ENCODE data around the gene MYB.
A peak's percentile ranks its signal among the peaks of the same experiment; 100 is the strongest.
"Not testable (repeated sequence)": the region's sequence is repeated elsewhere in the genome, so short reads cannot be mapped to it uniquely, and the experiment has no call there.

The MYB gene

GRCh38 chr6:135180542-135181332, at the start of gene MYB:
MYB (plus strand) TSS chr6:135181308; CDS start chr6:135181514, 206 bp downstream.
- DNase-seq = peak; percentile 85

DNA sequence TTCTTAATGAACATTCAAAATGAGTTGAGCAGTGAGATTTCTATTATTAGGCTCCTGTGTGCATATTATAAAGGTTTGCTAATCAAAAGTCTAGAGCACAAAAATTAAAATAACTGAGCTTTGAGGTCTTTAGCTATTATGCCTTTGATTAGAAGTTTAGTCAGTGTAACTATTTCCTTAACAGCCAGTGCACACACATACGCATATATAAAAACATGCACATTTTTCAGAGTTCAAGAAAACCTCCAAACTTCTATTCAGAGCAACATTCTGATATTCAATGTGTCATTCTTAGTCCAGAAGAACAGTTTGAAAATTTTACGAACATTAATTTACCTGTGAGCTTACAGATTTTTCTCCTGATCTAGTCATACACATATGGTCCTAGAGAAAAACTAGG, 48.3 kb upstream of the MYB start:
- DNase-seq = no peak

- DNase-seq = no peak
These were observed 45.3 kb upstream of the MYB start for GRCh38 chr6:135135835-135136234.

- DNase-seq = no peak
These were observed 43.3 kb upstream of the MYB start for GRCh38 chr6:135137826-135138225.

DNA sequence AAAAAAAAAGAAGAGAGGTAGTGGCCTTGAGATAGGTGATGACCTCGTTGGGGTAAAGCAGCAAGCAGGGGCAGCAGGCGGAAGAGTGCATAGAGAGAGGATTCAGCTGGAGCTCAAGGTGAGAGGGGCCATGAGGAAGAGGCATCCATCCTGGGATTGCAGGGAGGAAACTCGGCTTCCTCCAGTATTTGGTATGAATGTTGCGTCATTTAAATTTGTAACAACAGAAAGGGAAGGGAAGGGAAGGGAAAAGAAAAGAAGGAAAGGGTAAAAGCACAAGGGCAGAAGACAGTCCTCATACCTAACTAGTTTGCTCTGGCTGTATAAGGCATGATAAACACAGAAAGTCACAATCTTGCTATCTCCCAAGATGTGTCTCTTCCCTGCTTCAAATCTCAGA, 39.9 kb upstream of the MYB start:
- DNase-seq = no peak

DNA sequence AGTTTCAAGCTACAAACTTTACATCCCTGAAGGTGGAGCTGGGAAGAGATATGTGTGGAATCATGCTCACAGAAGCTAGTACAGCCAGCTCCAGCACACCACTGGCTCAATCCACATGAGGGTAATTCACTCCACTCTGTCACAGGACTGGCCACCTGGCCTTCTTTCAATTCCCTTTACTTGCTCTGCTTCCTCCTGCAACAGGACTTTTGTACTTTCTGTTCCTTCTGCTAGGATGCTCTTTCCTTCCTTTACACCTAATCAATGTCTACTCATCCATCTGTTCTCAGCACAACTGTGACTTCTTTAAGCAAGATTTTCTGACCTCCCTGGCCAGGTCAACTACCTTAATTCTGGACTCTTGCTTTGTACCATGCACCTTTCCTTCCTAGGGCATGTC, 39.4 kb upstream of the MYB start:
- no peak for DNase-seq

DNA sequence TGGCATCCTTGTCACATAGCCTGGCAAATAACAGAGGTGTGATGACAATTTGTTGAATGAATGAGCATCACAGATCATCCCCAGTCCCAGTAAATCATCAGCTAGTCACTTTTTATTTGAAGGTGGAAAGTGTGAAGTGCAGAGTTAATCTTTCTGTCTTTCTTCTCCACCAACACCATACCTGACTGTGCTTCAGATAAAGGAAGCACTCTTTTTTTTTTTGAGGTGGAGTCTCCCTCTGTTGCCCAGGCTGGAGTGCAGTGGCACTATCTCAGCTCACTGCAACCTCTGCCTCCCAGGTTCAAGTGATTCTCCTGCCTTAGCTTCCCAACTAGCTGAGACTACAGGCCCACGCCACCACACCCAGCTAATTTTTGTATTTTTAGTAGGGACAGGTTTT, 38.9 kb upstream of the MYB start:
- not testable (repeated sequence) for DNase-seq

DNA sequence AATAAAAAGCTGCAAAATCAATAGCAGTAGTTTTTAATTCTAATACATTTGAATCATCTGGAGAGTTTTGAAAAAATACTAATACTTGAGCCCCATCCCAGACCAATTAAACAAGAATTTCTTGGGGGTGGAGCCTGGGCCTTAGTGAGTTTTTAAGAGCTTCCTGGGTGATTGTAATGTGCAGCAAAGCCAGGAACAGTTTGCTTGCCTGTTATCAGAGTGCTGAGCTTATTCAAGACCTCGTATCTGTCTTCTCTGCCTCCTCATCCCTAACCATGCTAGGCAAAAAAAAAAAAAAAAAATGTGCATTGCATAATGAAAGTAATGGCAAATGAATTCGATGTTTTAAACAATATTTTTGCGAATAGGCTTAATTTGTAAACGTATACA, 36.4 kb upstream of the MYB start:
- no peak for DNase-seq

DNA sequence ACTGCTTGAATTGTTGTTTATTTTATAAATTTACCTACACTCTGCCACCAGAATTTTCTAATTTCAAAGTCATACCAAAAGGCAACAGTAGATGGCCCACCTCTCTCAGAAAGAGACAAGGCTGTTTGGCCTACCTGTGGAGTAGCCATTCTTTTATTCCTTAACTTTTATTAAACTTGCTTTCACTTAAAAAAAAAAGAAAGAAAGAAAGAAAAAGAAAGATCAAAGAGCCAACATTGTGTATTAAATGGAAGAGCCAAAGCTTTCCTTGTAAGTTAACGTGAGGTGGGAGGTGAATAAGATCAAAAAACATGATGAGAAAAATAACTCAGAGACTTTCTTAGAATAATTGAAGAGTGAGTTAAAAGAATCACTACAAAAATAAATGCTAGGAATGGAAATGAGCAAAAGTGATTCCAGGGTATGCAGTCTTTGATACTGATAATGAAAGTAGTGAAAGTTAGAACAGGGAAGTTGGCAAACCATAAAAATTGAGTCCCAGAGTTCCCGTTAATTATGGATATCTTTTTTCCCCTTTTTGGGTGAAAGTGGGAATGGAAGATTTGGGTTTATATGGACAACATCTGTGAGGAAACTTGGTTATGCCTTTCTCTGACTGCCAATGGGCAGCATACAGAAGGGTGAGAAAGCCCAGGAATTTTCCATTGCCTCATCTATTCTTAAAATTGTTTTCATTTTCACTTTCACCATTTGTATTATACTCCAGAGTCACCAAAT, 35.9 kb upstream of the MYB start:
- peak; percentile 30 for DNase-seq

- no peak for DNase-seq
These were observed 34.8 kb upstream of the MYB start for GRCh38 chr6:135146162-135146934.

DNA sequence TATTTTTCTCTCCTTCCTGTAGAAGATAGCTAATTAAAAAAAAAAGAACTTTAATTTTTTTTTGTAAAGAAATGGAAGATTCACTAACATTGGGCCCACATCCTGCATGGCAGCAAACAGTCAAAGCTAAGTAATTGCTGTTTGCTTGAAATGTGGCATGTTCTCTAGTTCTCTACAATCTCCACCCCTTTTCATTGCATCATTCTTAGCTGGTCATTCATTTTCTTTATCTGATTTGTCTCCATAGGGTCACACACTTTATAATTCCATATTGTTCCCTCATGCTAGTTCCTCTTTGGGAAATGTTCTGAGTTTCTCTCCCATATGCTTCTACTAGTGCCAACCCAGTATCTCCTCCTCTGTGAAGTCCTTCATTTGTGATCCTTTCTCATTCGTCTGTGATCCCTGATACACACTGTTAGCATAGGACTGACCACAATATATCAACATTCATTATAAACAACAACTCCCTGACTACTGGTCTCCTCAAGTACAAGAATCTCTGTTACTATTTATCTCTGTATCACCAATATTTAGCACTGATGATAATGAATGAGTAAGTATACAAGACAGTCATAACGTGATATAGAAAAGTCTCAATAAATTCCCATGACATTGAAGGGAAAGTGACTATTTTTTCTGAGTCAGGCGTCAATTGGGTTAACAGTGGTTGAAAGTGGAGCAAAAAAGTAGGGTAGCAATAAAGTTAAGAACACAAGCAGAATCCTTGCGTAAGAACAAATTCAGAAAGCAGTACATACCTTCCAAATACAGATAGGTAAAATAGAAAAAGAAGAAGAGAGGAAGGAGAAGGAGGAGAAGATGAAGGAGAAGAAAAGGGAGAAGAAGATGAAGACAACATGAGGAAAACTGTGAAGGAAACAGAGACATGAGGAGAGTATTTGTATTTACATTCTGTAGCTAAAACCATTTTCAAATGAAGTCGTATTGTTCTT, 33.2 kb upstream of the MYB start:
- no peak for DNase-seq

GRCh38 chr6:135148889-135149288, 32.2 kb upstream of the MYB start:
- DNase-seq = no peak

DNA sequence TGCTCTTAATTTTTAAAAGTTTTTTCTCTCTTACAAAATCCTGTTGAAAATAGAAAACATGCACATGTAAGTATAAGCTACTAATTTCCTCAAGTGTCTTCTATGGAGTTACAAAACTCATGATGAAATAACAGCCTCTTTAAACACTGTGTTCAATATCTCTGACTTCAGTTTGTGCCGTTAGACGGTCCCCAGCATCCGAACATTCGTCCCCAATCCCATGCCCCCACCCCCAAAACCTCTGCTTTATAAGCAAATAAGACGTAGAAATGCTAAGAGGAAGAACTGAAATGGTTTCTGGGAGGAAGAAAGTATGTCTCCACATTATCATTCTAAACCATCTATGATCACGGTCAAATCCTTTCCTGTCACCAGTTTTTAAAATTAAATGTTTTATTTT, 31.7 kb upstream of the MYB start:
- DNase-seq = no peak

- DNase-seq = not testable (repeated sequence)
These were observed 30.6 kb upstream of the MYB start for GRCh38 chr6:135150481-135150880.

DNA sequence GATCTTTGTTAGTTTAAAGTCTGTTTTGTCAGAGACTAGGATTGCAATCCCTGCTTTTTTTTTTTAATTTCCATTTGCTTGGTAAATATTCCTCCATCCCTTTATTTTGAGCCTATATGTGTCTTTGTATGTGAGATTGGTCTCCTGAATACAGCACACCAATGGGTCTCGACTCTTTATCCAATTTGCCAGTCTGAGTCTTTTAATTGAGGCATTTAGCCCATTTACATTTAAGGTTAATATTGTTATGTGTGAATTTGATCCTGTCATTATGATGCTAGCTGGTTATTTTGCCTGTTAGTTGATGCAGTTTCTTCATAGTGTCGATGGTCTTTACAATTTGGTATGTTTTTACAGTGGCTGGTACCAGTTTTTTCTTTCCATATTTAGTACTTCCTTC, 27.0 kb upstream of the MYB start:
- DNase-seq = not testable (repeated sequence)

DNA sequence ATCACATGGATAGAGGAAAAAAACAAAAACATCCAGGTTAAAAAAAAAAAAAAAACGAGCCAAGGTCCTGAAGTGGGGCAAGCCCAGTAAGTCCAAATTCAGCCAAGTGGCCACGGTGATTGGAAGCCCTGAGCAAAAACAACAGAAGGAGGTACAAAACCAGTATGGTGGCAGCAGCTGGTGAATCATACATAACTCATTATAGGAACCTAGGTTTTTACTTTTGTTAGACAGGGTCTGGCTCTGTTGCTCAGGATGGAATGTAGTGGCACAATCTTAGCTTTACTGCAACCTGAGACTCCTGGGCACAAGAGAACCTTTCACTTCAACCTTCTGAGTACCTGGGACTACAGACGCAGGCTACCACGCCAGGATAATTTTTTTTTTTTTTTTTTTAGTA, 22.7 kb upstream of the MYB start:
- no peak for DNase-seq

GRCh38 chr6:135159531-135159930, 21.6 kb upstream of the MYB start:
- peak; percentile 21 for DNase-seq

- no peak for DNase-seq
These were observed 19.4 kb upstream of the MYB start for GRCh38 chr6:135161411-135162395.

GRCh38 chr6:135162678-135163439, 18.2 kb upstream of the MYB start:
- peak; percentile 59 for DNase-seq

DNA sequence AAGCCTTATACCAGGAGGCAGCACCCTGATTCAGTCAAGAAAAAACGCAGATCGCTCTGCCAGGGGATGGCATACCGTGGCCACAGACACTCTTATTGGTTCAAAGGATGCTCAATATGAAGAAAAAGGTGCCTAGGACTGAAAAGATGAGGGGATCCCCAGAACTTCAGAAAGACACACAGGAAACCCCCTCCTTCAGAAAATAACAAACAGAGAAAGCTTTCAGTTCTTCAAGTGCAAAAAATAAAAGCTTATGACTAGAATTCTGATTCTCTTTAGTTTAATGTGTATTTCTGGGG, 17.7 kb upstream of the MYB start:
- peak; percentile 65 for DNase-seq

DNA sequence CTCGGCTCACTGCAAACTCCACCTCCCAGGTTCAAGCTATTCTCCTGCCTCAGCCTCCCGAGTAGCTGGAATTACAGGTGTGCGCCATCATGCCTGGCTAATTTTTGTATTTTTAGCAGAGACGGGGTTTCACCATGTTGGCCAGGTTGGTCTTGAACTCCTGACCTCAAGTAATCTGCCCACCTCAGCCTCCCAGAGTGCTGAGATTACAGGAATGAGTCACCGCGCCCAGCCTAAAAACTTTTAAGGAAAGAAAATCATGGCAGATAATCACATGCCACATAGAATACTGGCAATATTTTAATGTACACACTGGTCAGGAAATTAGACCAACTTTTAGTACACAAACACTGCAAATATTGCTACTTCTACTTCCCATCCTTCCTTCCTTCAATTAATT, 16.7 kb upstream of the MYB start:
- DNase-seq = not testable (repeated sequence)

All from CD4-positive, alpha-beta T cell treated with Interleukin-17A for 4 hours (primary cell).